ENCODE results near the gene CSPG4. TPM values are rescaled to one million over a fixed set of nuclear protein-coding genes. Genes with fewer than 3 reads are reported as not detected.
"Not testable (repeated sequence)": the region's sequence is repeated elsewhere in the genome, so short reads cannot be mapped to it uniquely, and the experiment has no call there.

Gene CSPG4
- total RNA-seq, 1 experiment from 2014 or later: 0.32 TPM

GRCh38 chr15:75725006-75725718 lies 12.5 kb upstream of the CSPG4 start:
- Histone ChIP-seq H3K4me3 (no peak overlapping the region), H3K9me3 (replicated peaks) (no peaks in the 10 kb centered on the region), H3K4me1 (replicated peaks) (peaks cover 9% of the 10 kb centered on the region)

GRCh38 chr15:75723847-75724660 lies 11.4 kb upstream of the CSPG4 start:
- peak overlapping the region; percentile 21 for H3K27ac ChIP-seq
- no peak overlapping the region for H3K4me3 ChIP-seq
- H3K9me3 ChIP-seq (replicated peaks): no peaks in the 10 kb centered on the region
- no peaks in the 10 kb centered on the region for H3K36me3 ChIP-seq
- peak; percentile 71 to 93 for DNase-seq (ENCODE audit: low read depth in 1 of 2, low spot score in 2 of 2)
- no peaks in the 10 kb centered on the region for H3K27me3 ChIP-seq (replicated peaks)
- peaks cover 9% of the 10 kb centered on the region for H3K4me1 ChIP-seq (replicated peaks)

More at GRCh38 chr15:75725006-75725718, 12.5 kb upstream of the CSPG4 start:
- no peaks in the 10 kb centered on the region for H3K27me3 ChIP-seq (replicated peaks)
- no peak overlapping the region for H3K27ac ChIP-seq
- H3K36me3 ChIP-seq: no peaks in the 10 kb centered on the region
- DNase-seq (ENCODE audit: low read depth in 1 of 2, low spot score in 2 of 2): no peak

- no peak for DNase-seq (ENCODE audit: low read depth in 1 of 2, low spot score in 2 of 2)
- Histone ChIP-seq H3K27me3 (replicated peaks) (no peaks in the 10 kb centered on the region), H3K4me3 (no peak overlapping the region), H3K36me3 (no peaks in the 10 kb centered on the region), H3K9me3 (replicated peaks) (no peaks in the 10 kb centered on the region), H3K4me1 (replicated peaks) (peaks cover 15% of the 10 kb centered on the region), H3K27ac (peak overlapping the region; percentile 21)
Observed at GRCh38 chr15:75723171-75723846, 10.7 kb upstream of the CSPG4 start.

GRCh38 chr15:75721923-75722870 lies 9.5 kb upstream of the CSPG4 start:
- Histone ChIP-seq H3K4me1 (replicated peaks) (peaks cover 17% of the 10 kb centered on the region), H3K27me3 (replicated peaks) (no peaks in the 10 kb centered on the region), H3K9me3 (replicated peaks) (no peaks in the 10 kb centered on the region), H3K4me3 (no peak overlapping the region), H3K27ac (no peak overlapping the region), H3K36me3 (no peaks in the 10 kb centered on the region)
- no peak for DNase-seq (ENCODE audit: low read depth in 1 of 2, low spot score in 2 of 2)

GRCh38 chr15:75721480-75721922 lies 8.9 kb upstream of the CSPG4 start:
- H3K27ac ChIP-seq: no peak overlapping the region
- no peaks in the 10 kb centered on the region for H3K36me3 ChIP-seq
- DNase-seq (ENCODE audit: low read depth in 1 of 2, low spot score in 2 of 2): no peak
- no peaks in the 10 kb centered on the region for H3K27me3 ChIP-seq (replicated peaks)
- peaks cover 17% of the 10 kb centered on the region for H3K4me1 ChIP-seq (replicated peaks)
- H3K4me3 ChIP-seq: no peak overlapping the region
- no peaks in the 10 kb centered on the region for H3K9me3 ChIP-seq (replicated peaks)

- Histone ChIP-seq H3K27ac (no peak overlapping the region), H3K36me3 (no peaks in the 10 kb centered on the region), H3K4me1 (replicated peaks) (peaks cover 17% of the 10 kb centered on the region), H3K4me3 (no peak overlapping the region), H3K9me3 (replicated peaks) (no peaks in the 10 kb centered on the region), H3K27me3 (replicated peaks) (no peaks in the 10 kb centered on the region)
- peak; percentile 34 to 63 for DNase-seq (ENCODE audit: low read depth in 1 of 2, low spot score in 2 of 2)
Observed at GRCh38 chr15:75720787-75721479, 8.3 kb upstream of the CSPG4 start.

- Histone ChIP-seq H3K4me3 (no peak overlapping the region), H3K36me3 (no peaks in the 10 kb centered on the region), H3K9me3 (replicated peaks) (no peaks in the 10 kb centered on the region), H3K4me1 (replicated peaks) (peaks cover 17% of the 10 kb centered on the region), H3K27ac (no peak overlapping the region), H3K27me3 (replicated peaks) (no peaks in the 10 kb centered on the region)
- no peak for DNase-seq (ENCODE audit: low read depth in 1 of 2, low spot score in 2 of 2)
Observed at GRCh38 chr15:75720297-75720696, 7.6 kb upstream of the CSPG4 start.

- DNase-seq (ENCODE audit: low read depth in 1 of 2, low spot score in 2 of 2): no peak
- Histone ChIP-seq H3K4me3 (no peak overlapping the region), H3K4me1 (replicated peaks) (peaks cover 8% of the 10 kb centered on the region), H3K27me3 (replicated peaks) (no peaks in the 10 kb centered on the region), H3K27ac (no peak overlapping the region), H3K36me3 (no peaks in the 10 kb centered on the region), H3K9me3 (replicated peaks) (no peaks in the 10 kb centered on the region)
Observed at GRCh38 chr15:75718328-75718727, 5.7 kb upstream of the CSPG4 start.

- not testable (repeated sequence) for H3K9me3 ChIP-seq (replicated peaks); H3K4me3 ChIP-seq; H3K27me3 ChIP-seq (replicated peaks); DNase-seq (ENCODE audit: low read depth in 1 of 2, low spot score in 2 of 2); H3K4me1 ChIP-seq (replicated peaks); H3K36me3 ChIP-seq; H3K27ac ChIP-seq
Observed at GRCh38 chr15:75717001-75717400, 4.4 kb upstream of the CSPG4 start.

GRCh38 chr15:75716249-75716950 lies 3.8 kb upstream of the CSPG4 start:
- not testable (repeated sequence) for H3K36me3 ChIP-seq; H3K27me3 ChIP-seq (replicated peaks); DNase-seq (ENCODE audit: low read depth in 1 of 2, low spot score in 2 of 2); H3K9me3 ChIP-seq (replicated peaks); H3K4me3 ChIP-seq; H3K27ac ChIP-seq; H3K4me1 ChIP-seq (replicated peaks)

- H3K4me1 ChIP-seq (replicated peaks); H3K27ac ChIP-seq; H3K9me3 ChIP-seq (replicated peaks); H3K27me3 ChIP-seq (replicated peaks); DNase-seq (ENCODE audit: low read depth in 1 of 2, low spot score in 2 of 2); H3K36me3 ChIP-seq; H3K4me3 ChIP-seq: not testable (repeated sequence)
Observed at GRCh38 chr15:75715312-75715832, 2.7 kb upstream of the CSPG4 start.

GRCh38 chr15:75714195-75714594 lies 1.5 kb upstream of the CSPG4 start:
- H3K4me3 ChIP-seq: no peak overlapping the region

More at GRCh38 chr15:75714195-75714594, 1.5 kb upstream of the CSPG4 start:
- Histone ChIP-seq H3K4me1 (replicated peaks) (peaks cover 8% of the 10 kb centered on the region), H3K27me3 (replicated peaks) (no peaks in the 10 kb centered on the region), H3K36me3 (no peaks in the 10 kb centered on the region), H3K9me3 (replicated peaks) (no peaks in the 10 kb centered on the region), H3K27ac (no peak overlapping the region)
- no peak for DNase-seq (ENCODE audit: low read depth in 1 of 2, low spot score in 2 of 2)
